Mammary epithelial cell (primary cell): ENCODE data around the gene LSP1.

Experiments used
- CTCF ChIP-seq, 2 donors: IDR thresholded peaks in 1 of 2; conservative IDR thresholded peaks in 1 of 2; 2 replicates each; pipeline ENCODE4 v1.5.1; 2011 to 2012; ENCODE audit warnings: inconsistent platforms in 2 of 2, low read length in 2 of 2, mild to moderate bottlenecking in 2 of 2, control low read depth in 1 of 2, low read depth in 1 of 2; ENCODE audit not compliant: insufficient read depth in 1 of 2; ENCODE audit errors: extremely low read depth in 1 of 2
- EZH2 ChIP-seq: IDR thresholded peaks from 2 replicates; pipeline ENCODE4 v1.6.1; 2012; ENCODE audit warnings: low read length, inconsistent platforms, borderline replicate concordance

GRCh38 chr11:1908618-1909017, 55.7 kb downstream of the LSP1 start:
- no peak for TF ChIP-seq CTCF (conservative IDR thresholded peaks at IDR 0.05 in 1 of 2, IDR thresholded peaks at IDR 0.05 in 1 of 2; ENCODE audit: extremely low read depth in 1 of 2, insufficient read depth in 1 of 2, low read depth in 1 of 2, low read length in 2 of 2)
- no peak for TF ChIP-seq EZH2
